ENCODE results near the gene ABCA7.

ABCA7 gene

GRCh38 chr19:1070931-1071791 lies 31.3 kb downstream of the ABCA7 start:
- Histone ChIP-seq H3K27ac (ENCODE audit: low read length) (no peak overlapping the region), H3K9me3 (replicated peaks; ENCODE audit: insufficient read depth, low read length) (no peaks in the 10 kb centered on the region), H3K4me3 (ENCODE audit: low read length) (no peak overlapping the region), H3K27me3 (replicated peaks; ENCODE audit: insufficient read depth, low read length) (no peaks in the 10 kb centered on the region), H3K4me1 (ENCODE audit: low read length) (peaks cover 18% of the 10 kb centered on the region), H4K20me1 (ENCODE audit: insufficient read depth, low read length) (0 out of 2 replicates have a peak, but pooled peaks cover 5% of the 10 kb centered on the region), H3K4me2 (ENCODE audit: low read depth, low read length) (no peak overlapping the region), H3K9me2 (replicated peaks; ENCODE audit: insufficient read depth, low read length) (no peaks in the 10 kb centered on the region), H3F3A (ENCODE audit: insufficient read depth, low read length) (peaks cover 58% of the 10 kb centered on the region), H3K79me2 (ENCODE audit: low read length) (peaks cover 90% of the 10 kb centered on the region), H3K36me3 (replicated peaks; ENCODE audit: insufficient read depth, low read length) (peaks cover 6% of the 10 kb centered on the region; the same call in 1 of the 2 replicates), H2AFZ (ENCODE audit: low read length) (no peak overlapping the region), H3K9ac (ENCODE audit: low read length) (no peak overlapping the region)
- no peak for TF ChIP-seq EZH2phosphoT487 (IDR thresholded peaks at IDR 0.05; ENCODE audit: low read length)
- TF ChIP-seq, protein P1, sequence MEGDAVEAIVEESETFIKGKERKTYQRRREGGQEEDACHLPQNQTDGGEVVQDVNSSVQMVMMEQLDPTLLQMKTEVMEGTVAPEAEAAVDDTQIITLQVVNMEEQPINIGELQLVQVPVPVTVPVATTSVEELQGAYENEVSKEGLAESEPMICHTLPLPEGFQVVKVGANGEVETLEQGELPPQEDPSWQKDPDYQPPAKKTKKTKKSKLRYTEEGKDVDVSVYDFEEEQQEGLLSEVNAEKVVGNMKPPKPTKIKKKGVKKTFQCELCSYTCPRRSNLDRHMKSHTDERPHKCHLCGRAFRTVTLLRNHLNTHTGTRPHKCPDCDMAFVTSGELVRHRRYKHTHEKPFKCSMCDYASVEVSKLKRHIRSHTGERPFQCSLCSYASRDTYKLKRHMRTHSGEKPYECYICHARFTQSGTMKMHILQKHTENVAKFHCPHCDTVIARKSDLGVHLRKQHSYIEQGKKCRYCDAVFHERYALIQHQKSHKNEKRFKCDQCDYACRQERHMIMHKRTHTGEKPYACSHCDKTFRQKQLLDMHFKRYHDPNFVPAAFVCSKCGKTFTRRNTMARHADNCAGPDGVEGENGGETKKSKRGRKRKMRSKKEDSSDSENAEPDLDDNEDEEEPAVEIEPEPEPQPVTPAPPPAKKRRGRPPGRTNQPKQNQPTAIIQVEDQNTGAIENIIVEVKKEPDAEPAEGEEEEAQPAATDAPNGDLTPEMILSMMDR (IDR thresholded peaks at IDR 0.05; ENCODE audit: low read length), result no peak
- no peak for TF ChIP-seq EZH2 (optimal IDR thresholded peaks at IDR 0.05; ENCODE audit: low read depth, low read length)
- DNase-seq, result no peak

GRCh38 chr19:1072371-1073015 lies 32.6 kb downstream of the ABCA7 start:
- DNase-seq, result no peak
- H3K27me3 ChIP-seq (replicated peaks; ENCODE audit: insufficient read depth, low read length), result no peaks in the 10 kb centered on the region
- no peaks in the 10 kb centered on the region for H3K9me3 ChIP-seq (replicated peaks; ENCODE audit: insufficient read depth, low read length)
- H3K9ac ChIP-seq (ENCODE audit: low read length), result no peak overlapping the region
- no peak overlapping the region for H2AFZ ChIP-seq (ENCODE audit: low read length)
- H4K20me1 ChIP-seq (ENCODE audit: insufficient read depth, low read length), result 0 out of 2 replicates have a peak, but pooled peaks cover 5% of the 10 kb centered on the region
- H3K4me3 ChIP-seq (ENCODE audit: low read length), result no peak overlapping the region
- H3K36me3 ChIP-seq (replicated peaks; ENCODE audit: insufficient read depth, low read length), result peaks cover 6% of the 10 kb centered on the region; the same call in 1 of the 2 replicates
- peaks cover 22% of the 10 kb centered on the region for H3K4me1 ChIP-seq (ENCODE audit: low read length)
- H3K4me2 ChIP-seq (ENCODE audit: low read depth, low read length), result no peak overlapping the region
- H3K9me2 ChIP-seq (replicated peaks; ENCODE audit: insufficient read depth, low read length), result no peaks in the 10 kb centered on the region
- TF ChIP-seq EZH2phosphoT487 (IDR thresholded peaks at IDR 0.05; ENCODE audit: low read length) (no peak), EZH2 (optimal IDR thresholded peaks at IDR 0.05; ENCODE audit: low read depth, low read length) (no peak)
- TF ChIP-seq, protein P1 (IDR thresholded peaks at IDR 0.05; ENCODE audit: low read length), result no peak
- peaks cover 57% of the 10 kb centered on the region for H3F3A ChIP-seq (ENCODE audit: insufficient read depth, low read length)
- H3K79me2 ChIP-seq (ENCODE audit: low read length), result peaks cover 84% of the 10 kb centered on the region
- no peak overlapping the region for H3K27ac ChIP-seq (ENCODE audit: low read length)

- TF ChIP-seq EZH2 (optimal IDR thresholded peaks at IDR 0.05; ENCODE audit: low read depth, low read length) (no peak), EZH2phosphoT487 (IDR thresholded peaks at IDR 0.05; ENCODE audit: low read length) (no peak)
- TF ChIP-seq, protein P1 (IDR thresholded peaks at IDR 0.05; ENCODE audit: low read length), result no peak
- peaks cover 26% of the 10 kb centered on the region for H3K4me1 ChIP-seq (ENCODE audit: low read length)
- no peak overlapping the region for H3K4me3 ChIP-seq (ENCODE audit: low read length)
- no peak overlapping the region for H3K27ac ChIP-seq (ENCODE audit: low read length)
- H3K27me3 ChIP-seq (replicated peaks; ENCODE audit: insufficient read depth, low read length), result no peaks in the 10 kb centered on the region
- no peak overlapping the region for H2AFZ ChIP-seq (ENCODE audit: low read length)
- peaks cover 83% of the 10 kb centered on the region for H3K79me2 ChIP-seq (ENCODE audit: low read length)
- no peak for DNase-seq
- no peaks in the 10 kb centered on the region for H3K9me3 ChIP-seq (replicated peaks; ENCODE audit: insufficient read depth, low read length)
- peaks cover 6% of the 10 kb centered on the region for H3K36me3 ChIP-seq (replicated peaks; ENCODE audit: insufficient read depth, low read length)
- H3F3A ChIP-seq (ENCODE audit: insufficient read depth, low read length), result peaks cover 49% of the 10 kb centered on the region
- H3K9ac ChIP-seq (ENCODE audit: low read length), result no peak overlapping the region
- no peak overlapping the region for H3K4me2 ChIP-seq (ENCODE audit: low read depth, low read length)
- no peaks in the 10 kb centered on the region for H3K9me2 ChIP-seq (replicated peaks; ENCODE audit: insufficient read depth, low read length)
- 0 out of 2 replicates have a peak, but pooled peaks cover 5% of the 10 kb centered on the region for H4K20me1 ChIP-seq (ENCODE audit: insufficient read depth, low read length)
These were observed 33.4 kb downstream of the ABCA7 start for GRCh38 chr19:1073063-1073955.
